Memory B cell (primary cell): ENCODE data around the gene C19orf25.

Experiments used
- ATAC-seq: fragments of 150-1000 bp; cut with Tn5 transposase; 2 replicates; pipeline ENCODE4 v1.10.0; 2021; ENCODE audit warnings: low read depth, mild to moderate bottlenecking, moderate library complexity
- DNase-seq, 2 donors: peaks; one replicate each; pipeline ENCODE4 v3.0.0; 2022; ENCODE audit warnings: low spot score in 2 of 2
- H3K27ac Mint-ChIP-seq: one replicate; pipeline ENCODE4 v1.8.0; 2022; ENCODE audit warnings: mild to moderate bottlenecking, moderate library complexity, mixed read lengths
- H3K27me3 Mint-ChIP-seq: one replicate; pipeline ENCODE4 v1.8.0; 2022; ENCODE audit warnings: mixed read lengths
- H3K36me3 Mint-ChIP-seq: one replicate; pipeline ENCODE4 v1.8.0; 2022; ENCODE audit warnings: mild to moderate bottlenecking, mixed read lengths
- H3K4me1 Mint-ChIP-seq: one replicate; pipeline ENCODE4 v1.8.0; 2022; ENCODE audit warnings: mixed read lengths
- H3K4me3 Mint-ChIP-seq: one replicate; pipeline ENCODE4 v1.8.0; 2022; ENCODE audit warnings: mild to moderate bottlenecking, moderate library complexity, mixed read lengths
- H3K9me3 Mint-ChIP-seq: one replicate; pipeline ENCODE4 v1.8.0; 2022; ENCODE audit warnings: mixed read lengths

C19orf25 gene

DNA sequence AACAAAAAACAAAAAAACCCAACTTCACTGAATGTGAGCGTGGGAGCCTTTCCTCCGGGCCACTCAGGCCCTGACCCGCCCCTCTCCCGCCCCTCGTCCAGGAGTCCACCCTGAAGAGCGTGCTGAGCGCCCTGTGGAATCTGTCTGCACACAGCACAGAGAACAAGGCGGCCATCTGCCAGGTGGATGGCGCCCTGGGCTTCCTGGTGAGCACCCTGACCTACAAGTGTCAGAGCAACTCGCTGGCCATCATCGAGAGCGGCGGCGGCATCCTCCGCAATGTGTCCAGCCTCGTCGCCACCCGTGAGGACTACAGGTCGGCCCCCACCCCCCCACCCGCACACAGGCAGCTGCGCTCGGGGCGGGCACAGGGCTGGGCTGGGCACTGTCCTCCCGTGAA, 17.2 kb downstream of the C19orf25 start:
- Mint-ChIP-seq H3K27ac (no peak overlapping the region), H3K36me3 (peaks cover 3% of the 10 kb centered on the region), H3K4me1 (peaks cover 4% of the 10 kb centered on the region), H3K9me3 (no peaks in the 10 kb centered on the region), H3K27me3 (peaks cover 4% of the 10 kb centered on the region), H3K4me3 (no peak overlapping the region)
- no peak for ATAC-seq
- no peak for DNase-seq

DNA sequence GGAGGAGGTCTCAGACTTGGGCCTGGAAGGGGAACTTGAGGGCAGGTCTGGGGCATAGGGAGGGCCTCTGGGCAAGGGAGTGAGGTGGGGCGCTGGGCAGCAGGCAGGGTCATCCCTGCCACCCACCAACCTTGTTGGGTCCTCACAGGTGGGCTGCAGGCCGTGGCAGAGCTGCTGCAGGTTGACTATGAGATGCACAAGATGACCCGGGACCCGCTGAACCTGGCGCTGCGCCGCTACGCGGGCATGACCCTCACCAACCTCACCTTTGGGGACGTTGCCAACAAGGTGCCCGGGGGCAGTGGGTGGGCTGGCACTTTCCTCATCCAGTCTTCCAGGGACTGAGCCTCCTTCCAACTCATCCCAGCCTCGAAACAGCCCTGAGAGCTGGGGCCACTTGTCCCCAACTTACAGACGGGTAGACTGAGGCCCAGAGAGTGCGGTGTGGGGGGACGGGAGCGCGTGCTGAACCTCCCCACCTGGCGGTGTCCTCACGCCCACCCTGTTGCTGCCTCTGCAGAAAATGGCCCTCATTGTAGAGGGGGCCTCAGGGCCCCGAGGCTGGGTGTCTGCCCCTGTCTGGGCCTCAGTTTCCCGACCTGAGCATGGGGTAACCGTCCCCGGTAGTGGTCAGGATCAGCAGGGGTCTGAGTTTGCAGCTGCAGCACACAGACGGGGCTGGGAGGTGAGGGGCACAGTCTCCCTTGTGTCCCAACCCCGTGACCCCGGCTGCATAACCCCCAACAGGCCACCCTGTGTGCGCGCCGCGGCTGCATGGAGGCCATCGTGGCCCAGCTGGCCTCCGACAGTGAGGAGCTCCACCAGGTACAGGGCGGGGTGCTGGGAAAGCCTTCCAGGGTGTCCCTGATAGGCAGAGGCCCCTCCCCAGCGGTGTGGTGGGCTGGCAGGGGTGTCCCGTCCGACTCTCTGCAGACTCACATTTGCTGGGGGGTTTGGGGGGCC, 18.7 kb downstream of the C19orf25 start:
- Mint-ChIP-seq H3K36me3 (peaks cover 6% of the 10 kb centered on the region), H3K4me3 (no peak overlapping the region), H3K9me3 (no peaks in the 10 kb centered on the region), H3K27ac (no peak overlapping the region), H3K27me3 (peaks cover 8% of the 10 kb centered on the region), H3K4me1 (peaks cover 9% of the 10 kb centered on the region)
- DNase-seq: no peak
- no peak for ATAC-seq

DNA sequence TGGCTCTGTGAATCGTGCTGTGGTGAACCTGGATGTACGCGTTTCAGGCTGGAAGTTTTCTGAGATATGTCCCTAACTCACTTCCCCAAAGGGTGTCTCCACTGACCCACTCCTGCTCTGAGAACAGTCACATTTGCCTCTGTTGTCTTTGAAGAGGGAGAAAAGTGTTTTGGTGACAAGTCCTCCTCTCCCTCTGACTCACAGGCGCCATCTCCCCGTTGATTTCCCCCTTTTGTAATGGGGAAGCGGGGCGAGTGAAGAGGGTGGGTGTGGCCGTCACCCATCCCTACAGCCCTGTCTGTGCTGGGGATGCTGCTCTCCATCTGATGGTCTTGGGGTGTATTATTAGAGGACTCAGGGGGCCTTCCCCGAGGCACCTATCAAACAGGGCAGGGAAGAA, 19.5 kb downstream of the C19orf25 start:
- Mint-ChIP-seq H3K36me3 (peaks cover 8% of the 10 kb centered on the region), H3K9me3 (no peaks in the 10 kb centered on the region), H3K4me3 (no peak overlapping the region), H3K4me1 (peaks cover 14% of the 10 kb centered on the region), H3K27ac (no peak overlapping the region), H3K27me3 (peaks cover 8% of the 10 kb centered on the region)
- ATAC-seq: no peak
- DNase-seq: no peak

DNA sequence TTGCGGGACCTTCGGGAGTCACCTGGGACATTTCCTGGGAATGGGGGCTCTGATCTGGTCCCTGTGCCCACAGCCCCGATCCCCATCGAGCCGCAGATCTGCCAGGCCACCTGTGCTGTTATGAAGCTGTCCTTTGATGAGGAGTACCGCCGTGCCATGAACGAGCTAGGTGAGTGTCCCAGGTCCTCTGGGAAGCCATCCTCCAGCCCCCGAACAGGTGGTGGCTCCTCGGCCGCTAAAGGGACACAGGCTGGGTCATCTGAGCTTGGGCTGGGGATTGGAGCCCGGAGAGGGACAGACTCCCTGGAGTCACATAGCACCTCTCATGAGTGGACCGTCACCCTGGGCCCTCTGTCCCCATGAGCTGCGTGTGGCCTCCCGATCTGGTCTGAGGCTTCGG, 21.1 kb downstream of the C19orf25 start:
- Mint-ChIP-seq H3K4me1 (peaks cover 17% of the 10 kb centered on the region), H3K27ac (no peak overlapping the region), H3K27me3 (peaks cover 16% of the 10 kb centered on the region), H3K4me3 (no peak overlapping the region), H3K36me3 (peaks cover 8% of the 10 kb centered on the region), H3K9me3 (no peaks in the 10 kb centered on the region)
- DNase-seq: no peak
- ATAC-seq: no peak

DNA sequence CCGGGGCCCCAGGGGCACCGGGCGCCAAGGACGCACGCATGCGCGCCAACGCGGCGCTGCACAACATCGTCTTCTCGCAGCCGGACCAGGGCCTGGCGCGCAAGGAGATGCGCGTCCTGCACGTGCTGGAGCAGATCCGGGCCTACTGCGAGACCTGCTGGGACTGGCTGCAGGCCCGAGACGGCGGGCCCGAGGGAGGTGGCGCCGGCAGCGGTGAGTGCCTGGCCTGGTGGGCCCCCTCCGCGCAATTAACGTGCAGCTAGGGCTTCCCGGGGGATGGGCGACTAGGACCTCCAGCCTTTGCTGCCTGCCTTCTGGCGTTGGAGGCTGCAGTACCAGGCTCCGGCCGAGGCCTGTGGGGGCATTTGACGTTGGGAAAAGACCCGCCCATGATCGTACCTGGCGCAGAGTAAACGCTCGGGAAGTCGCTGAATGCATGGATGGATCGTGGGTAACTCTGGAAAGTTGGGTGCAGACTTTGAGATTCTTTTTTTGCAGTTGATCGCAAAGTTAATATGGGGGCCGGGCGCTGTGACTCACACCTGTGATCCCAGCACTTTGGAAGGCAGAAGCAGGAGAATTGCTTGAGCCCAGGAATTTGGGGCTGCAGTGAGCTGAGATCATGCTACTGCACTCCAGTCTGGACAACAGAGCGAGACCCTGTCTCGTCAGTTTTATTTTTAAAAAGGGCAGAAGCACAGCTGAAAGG, 21.8 kb downstream of the C19orf25 start:
- Mint-ChIP-seq H3K36me3 (peaks cover 8% of the 10 kb centered on the region), H3K4me3 (no peak overlapping the region), H3K27me3 (peaks cover 18% of the 10 kb centered on the region), H3K4me1 (peaks cover 17% of the 10 kb centered on the region), H3K27ac (no peak overlapping the region), H3K9me3 (no peaks in the 10 kb centered on the region)
- no peak for ATAC-seq
- no peak for DNase-seq

DNA sequence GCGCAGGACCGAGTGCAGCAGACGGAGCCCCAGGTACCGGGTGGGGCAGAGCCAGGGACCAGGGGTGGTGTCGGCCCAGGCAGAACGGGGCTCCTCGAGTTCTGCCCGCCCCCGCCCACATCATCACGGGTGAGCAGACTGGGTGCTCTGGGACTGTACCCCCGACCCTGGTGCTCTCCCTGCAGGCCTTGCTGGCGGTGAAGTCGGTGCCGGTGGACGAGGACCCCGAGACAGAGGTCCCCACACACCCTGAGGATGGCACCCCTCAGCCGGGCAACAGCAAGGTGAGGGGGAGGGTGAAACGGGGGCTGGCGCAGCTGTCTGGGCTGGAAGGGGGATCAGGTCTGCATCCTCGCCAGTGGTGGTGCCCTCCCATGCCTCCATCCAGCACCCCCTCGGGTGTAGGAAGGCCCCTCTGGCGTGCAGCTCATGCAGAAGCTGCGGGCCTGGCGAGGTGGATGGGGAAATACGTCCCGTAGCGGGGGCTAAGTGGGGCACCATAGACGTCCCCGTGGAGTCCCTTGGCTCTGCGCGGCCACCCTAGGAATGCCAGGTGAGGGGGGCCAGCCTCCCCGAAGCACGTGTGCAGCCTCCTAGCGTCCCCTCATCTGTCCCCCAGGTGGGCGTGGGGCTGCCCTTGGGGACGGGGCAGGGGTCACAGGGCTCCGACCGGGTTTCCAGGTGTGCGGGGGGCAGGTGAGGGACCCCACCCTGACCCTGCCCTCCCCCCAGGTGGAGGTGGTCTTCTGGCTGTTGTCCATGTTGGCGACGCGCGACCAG, 22.7 kb downstream of the C19orf25 start:
- no peak for DNase-seq
- H3K9me3 Mint-ChIP-seq: no peaks in the 10 kb centered on the region
- ATAC-seq: no peak
- H3K27ac Mint-ChIP-seq: peak overlapping the region; percentile 76
- no peak overlapping the region for H3K4me3 Mint-ChIP-seq
- peaks cover 8% of the 10 kb centered on the region for H3K36me3 Mint-ChIP-seq
- peaks cover 21% of the 10 kb centered on the region for H3K27me3 Mint-ChIP-seq
- peaks cover 17% of the 10 kb centered on the region for H3K4me1 Mint-ChIP-seq

DNA sequence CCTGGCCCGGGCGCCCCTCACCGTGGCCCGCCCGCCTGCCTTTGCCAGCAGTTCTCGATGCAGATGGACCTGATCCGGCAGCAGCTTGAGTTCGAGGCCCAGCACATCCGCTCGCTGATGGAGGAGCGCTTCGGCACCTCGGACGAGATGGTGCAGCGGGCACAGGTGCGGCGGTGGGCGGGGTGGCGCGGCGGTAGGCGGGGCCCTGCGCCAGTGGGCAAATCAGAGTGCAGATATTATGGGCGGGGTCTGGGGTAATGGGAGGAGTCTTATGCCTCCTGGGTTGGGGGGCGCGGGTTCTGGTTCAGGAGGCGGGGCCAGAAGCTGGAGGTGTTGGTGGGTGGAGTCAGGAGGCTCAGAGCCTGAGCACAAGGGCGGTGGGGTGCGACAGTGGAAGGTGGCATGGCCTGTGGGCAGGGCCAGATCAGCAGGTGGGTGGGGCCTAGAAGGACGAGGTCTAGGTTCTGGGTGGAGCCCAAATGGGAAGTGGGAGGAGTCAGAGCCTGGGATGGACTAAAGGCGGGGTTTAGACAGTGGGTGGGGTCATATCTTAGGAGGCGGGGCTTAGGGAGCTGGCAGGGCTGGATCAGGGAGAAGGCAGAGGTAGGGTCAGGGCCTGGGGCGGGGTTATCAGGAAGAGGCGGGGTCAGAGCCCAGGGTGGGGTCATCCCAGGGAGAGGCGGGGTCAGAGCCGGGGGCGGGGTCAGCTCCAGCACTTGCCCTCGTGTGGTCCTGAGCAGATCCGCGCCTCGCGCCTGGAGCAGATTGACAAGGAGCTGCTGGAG, 23.5 kb downstream of the C19orf25 start:
- peak overlapping the region; percentile 66 for H3K4me3 Mint-ChIP-seq
- H3K27ac Mint-ChIP-seq: peak overlapping the region; percentile 76
- DNase-seq: no peak
- peak; percentile 62 for ATAC-seq
- H3K27me3 Mint-ChIP-seq: peaks cover 27% of the 10 kb centered on the region
- H3K36me3 Mint-ChIP-seq: peaks cover 8% of the 10 kb centered on the region
- H3K4me1 Mint-ChIP-seq: peaks cover 23% of the 10 kb centered on the region
- no peaks in the 10 kb centered on the region for H3K9me3 Mint-ChIP-seq

DNA sequence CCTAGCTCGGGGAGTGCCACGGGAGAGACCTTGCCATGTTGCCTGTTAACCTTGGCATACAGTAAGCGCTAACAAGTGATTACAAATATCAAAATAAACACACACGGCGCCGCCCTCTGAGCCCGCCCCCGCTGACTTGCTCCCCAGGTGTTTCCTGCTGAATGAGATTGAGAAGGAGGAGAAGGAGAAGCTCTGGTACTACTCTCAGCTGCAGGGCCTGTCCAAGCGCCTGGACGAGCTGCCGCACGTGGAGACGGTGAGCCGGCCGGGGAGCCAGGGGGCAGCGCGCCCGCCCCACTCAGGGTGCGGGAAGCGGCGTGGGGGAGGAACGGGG, 24.0 kb downstream of the C19orf25 start:
- DNase-seq (no peak), ATAC-seq (peak; percentile 58)
- Mint-ChIP-seq H3K27ac (peak overlapping the region; percentile 76), H3K36me3 (peaks cover 8% of the 10 kb centered on the region), H3K9me3 (no peaks in the 10 kb centered on the region), H3K4me3 (peak overlapping the region; percentile 51), H3K4me1 (peaks cover 23% of the 10 kb centered on the region), H3K27me3 (peaks cover 27% of the 10 kb centered on the region)

DNA sequence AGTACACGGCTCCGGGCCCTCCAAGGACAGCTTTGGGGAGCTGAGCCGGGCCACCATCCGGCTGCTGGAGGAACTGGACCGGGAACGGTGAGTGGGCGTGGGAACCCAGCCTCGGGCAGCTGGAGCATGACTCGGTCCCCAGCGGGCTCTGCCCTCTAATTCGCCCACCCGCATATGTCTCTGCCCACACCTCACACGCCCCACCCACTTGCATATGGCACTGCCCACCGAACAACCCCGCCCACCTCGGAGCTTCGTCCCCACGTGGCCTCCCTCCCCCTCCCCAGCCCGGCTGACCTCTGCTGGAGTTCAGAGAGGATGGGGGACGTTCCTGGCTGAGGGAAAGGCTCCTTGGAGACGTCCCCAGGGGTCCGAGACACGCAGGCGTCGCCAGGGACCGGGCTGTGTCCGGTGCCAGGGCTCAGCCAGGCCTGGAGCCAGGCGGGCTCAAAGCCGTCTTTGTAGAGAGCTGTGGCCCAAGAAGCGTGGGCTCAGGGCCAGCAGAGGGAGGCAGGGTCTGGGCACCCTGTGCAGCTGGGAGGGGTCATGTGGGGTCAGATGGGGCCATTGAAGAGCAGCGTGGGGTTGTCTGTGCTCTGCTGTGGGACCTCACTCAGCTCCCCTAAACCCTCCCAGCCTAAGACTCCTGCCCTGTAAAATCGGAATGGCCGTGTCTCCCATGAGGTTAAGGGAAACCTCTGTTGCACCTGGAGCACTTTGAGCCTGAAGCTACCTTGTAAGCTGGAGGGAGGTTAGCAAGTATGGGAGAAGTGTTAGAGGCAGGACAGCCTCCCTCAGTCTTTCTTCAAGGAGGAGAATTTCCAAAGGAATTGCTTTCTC, 25.3 kb downstream of the C19orf25 start:
- Mint-ChIP-seq H3K4me3 (no peak overlapping the region), H3K27ac (no peak overlapping the region), H3K9me3 (no peaks in the 10 kb centered on the region), H3K4me1 (peaks cover 25% of the 10 kb centered on the region), H3K36me3 (peaks cover 4% of the 10 kb centered on the region), H3K27me3 (peaks cover 29% of the 10 kb centered on the region)
- no peak for ATAC-seq
- no peak for DNase-seq

DNA sequence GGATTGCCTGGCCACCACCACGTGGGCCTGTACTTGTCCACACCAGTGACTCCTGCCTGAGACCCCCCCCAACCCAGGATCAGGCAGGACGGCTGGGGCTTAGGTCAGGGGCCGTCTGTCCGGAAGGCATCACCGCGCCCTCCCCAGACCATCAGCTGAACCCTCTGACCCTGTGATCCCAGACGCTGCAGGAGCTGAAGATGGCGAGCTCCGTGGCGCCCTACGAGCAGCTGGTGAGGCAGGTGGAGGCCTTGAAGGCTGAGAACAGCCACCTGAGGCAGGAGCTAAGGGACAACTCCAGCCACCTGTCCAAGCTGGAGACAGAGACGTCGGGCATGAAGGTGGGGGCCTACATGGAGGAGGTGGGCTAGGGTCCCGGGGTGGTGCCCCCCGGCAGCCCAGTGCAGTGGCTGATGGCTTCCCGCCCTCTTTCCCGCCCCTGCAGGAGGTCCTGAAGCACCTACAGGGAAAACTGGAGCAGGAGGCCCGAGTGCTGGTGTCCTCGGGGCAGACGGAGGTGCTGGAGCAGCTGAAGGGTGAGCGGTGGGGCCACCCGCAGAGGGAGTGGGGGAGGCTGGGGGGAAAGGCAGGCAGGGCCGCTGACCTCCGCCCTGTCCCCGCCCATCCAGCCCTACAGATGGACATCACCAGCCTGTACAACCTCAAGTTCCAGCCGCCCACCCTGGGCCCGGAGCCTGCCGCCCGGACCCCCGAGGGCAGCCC, 26.1 kb downstream of the C19orf25 start:
- H3K36me3 Mint-ChIP-seq: peaks cover 4% of the 10 kb centered on the region
- no peak overlapping the region for H3K27ac Mint-ChIP-seq
- H3K4me3 Mint-ChIP-seq: peak overlapping the region; percentile 8
- DNase-seq (no peak), ATAC-seq (no peak)
- H3K9me3 Mint-ChIP-seq: no peaks in the 10 kb centered on the region
- peaks cover 25% of the 10 kb centered on the region for H3K4me1 Mint-ChIP-seq
- peaks cover 30% of the 10 kb centered on the region for H3K27me3 Mint-ChIP-seq

DNA sequence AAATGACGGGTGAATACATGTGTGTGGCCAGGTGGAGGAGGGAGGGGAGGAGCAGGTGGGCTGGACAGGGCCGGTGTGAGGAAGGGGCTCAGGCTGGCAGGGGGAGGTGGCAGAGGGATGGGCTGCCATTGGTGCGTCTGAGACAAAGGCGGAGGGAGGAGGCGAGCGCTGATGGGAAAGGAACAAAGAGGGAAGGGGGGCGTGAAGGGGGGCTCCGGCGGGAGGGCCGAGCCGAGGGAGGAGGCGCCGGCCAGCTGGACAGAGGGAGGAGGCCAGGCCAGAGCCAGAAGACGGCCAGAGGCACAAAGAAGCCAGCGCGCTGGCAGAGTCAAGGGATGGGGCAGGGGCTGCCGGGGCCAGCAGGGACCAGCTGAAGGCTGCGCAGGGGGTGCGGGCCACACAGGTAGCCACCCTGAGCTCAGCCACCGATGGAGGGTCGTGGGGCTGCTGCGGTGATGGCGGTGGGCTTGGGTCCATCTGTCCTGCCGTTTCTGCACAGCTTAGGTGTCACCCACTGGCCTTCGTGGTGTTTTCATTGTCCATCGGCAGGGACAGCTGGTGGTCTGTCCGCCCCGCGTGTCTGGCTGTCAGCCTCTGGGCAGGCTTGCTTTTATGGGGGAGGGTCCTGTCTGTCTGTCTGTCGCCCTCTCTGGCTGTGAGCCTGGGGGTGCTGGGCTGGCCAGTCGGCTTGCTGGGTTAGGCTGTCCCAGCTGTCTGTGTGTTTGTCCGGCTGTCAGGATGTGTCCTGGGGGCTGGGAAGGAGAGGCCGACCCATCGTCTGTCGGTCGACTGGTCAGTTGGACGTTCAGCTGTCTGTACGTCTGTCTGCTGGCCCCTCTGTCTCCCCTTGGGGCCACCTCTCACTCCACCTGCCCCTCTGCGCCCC, 26.9 kb downstream of the C19orf25 start:
- no peak for DNase-seq
- H3K27ac Mint-ChIP-seq: no peak overlapping the region
- ATAC-seq: no peak
- H3K27me3 Mint-ChIP-seq: peaks cover 37% of the 10 kb centered on the region
- H3K9me3 Mint-ChIP-seq: no peaks in the 10 kb centered on the region
- H3K36me3 Mint-ChIP-seq: peaks cover 4% of the 10 kb centered on the region
- H3K4me3 Mint-ChIP-seq: no peak overlapping the region
- H3K4me1 Mint-ChIP-seq: peaks cover 25% of the 10 kb centered on the region
